ENCODE data around the gene CLDN1. TPM values are rescaled to one million over a fixed set of nuclear protein-coding genes. Genes with fewer than 3 reads are reported as not detected.

CLDN1 gene
- total RNA-seq, 1 experiment from 2014 or later = 1.0 TPM

GRCh38 chr3:190320594-190321362 lies 1.5 kb downstream of the CLDN1 start:
- Histone ChIP-seq H2BK12ac (ENCODE audit: insufficient read length, low read depth, low read length) (no peak overlapping the region), H3K4me2 (ENCODE audit: insufficient read depth, insufficient read length, low read length) (peak overlapping the region; percentile 11), H3K79me2 (ENCODE audit: insufficient read depth, low read length) (no peaks in the 10 kb centered on the region), H2BK5ac (ENCODE audit: insufficient read length, low read length) (no peak overlapping the region), H4K91ac (ENCODE audit: insufficient read length, low read depth, low read length) (no peak overlapping the region), H3K4ac (ENCODE audit: low read depth, low read length) (no peak overlapping the region), H2AFZ (ENCODE audit: low read length) (no peak overlapping the region), H4K20me1 (ENCODE audit: control insufficient read depth, insufficient read depth, insufficient read length) (no peaks in the 10 kb centered on the region), H3K27ac (ENCODE audit: insufficient read length, low read depth, low read length) (no peak overlapping the region), H2BK20ac (ENCODE audit: low read depth, low read length, poor library complexity, severe bottlenecking) (no peak overlapping the region), H2BK120ac (ENCODE audit: low read depth, low read length, poor library complexity, severe bottlenecking) (no peak overlapping the region), H3K18ac (ENCODE audit: insufficient read length, low read depth, low read length) (no peak overlapping the region), H3K23ac (ENCODE audit: insufficient read length, low read depth, low read length) (no peak overlapping the region), H3K23me2 (ENCODE audit: insufficient read length, low read depth, low read length, poor library complexity, severe bottlenecking) (peaks cover 8% of the 10 kb centered on the region), H3K14ac (ENCODE audit: insufficient read depth, low read length) (no peak overlapping the region), H3K27me3 (ENCODE audit: insufficient read depth, low read length) (no peaks in the 10 kb centered on the region), H2BK15ac (ENCODE audit: low read depth, low read length) (no peak overlapping the region), H4K5ac (ENCODE audit: insufficient read length, low read depth, low read length) (no peak overlapping the region), H2AK5ac (ENCODE audit: insufficient read length, low read length) (no peak overlapping the region), H3K4me1 (ENCODE audit: insufficient read depth, low read length) (peaks cover 6% of the 10 kb centered on the region), H3K79me1 (ENCODE audit: insufficient read depth, low read depth, low read length, poor library complexity, severe bottlenecking) (no peaks in the 10 kb centered on the region), H3T11ph (ENCODE audit: low read length) (no peak overlapping the region), H4K8ac (replicated peaks; ENCODE audit: insufficient read length, low read depth, low read length) (no peak overlapping the region), H3K56ac (ENCODE audit: insufficient read length, low read depth, low read length) (no peak overlapping the region), H3K9ac (ENCODE audit: extremely low read depth, insufficient read length, low read length) (no peak overlapping the region), H3K9me3 (ENCODE audit: control insufficient read depth, low read depth, low read length) (no peaks in the 10 kb centered on the region)
- no peak for TF ChIP-seq CTCF (conservative IDR thresholded peaks at IDR 0.05)
- no peak overlapping the region for H3K27ac Mint-ChIP-seq
- no peaks in the 10 kb centered on the region for H3K36me3 Mint-ChIP-seq (ENCODE audit: insufficient read depth in 1 of 3, low read depth in 3 of 3)
- H3K27me3 Mint-ChIP-seq (ENCODE audit: low read depth) = peaks cover 25% of the 10 kb centered on the region
- H3K9me3 Mint-ChIP-seq = no peaks in the 10 kb centered on the region
- H3K4me1 Mint-ChIP-seq = peaks cover 27 to 31% of the 10 kb centered on the region in 2 experiments
- WGBS (ENCODE audit: extremely low coverage, insufficient read length, low lambda C conversion rate) = no CpG with 5 or more reads among the region's 7 CpGs
- peak overlapping the region; percentile 29 to 38; a peak in 3 of 5 replicates for H3K4me3 Mint-ChIP-seq
- DNase-seq = no peak

Data from H9 (cell line).